ENCODE results near the gene CASZ1. TPM values are rescaled to one million over a fixed set of nuclear protein-coding genes. Genes with fewer than 3 reads are reported as not detected.
A peak's percentile ranks its signal among the peaks of the same experiment; 100 is the strongest.

CASZ1 gene
- total RNA-seq, 2 experiments from 2014 or later: 2.9 to 4.1 TPM

- CTCF ChIA-PET: interaction anchor here (1.4 kb wide), 1 partner anchor 176 kb away, joined by 4 read pairs; no protein-coding TSS in a partner anchor
- Mint-ChIP-seq H3K4me3 (no peak overlapping the region), H3K4me1 (ENCODE audit: low read depth) (peaks cover 30% of the 10 kb centered on the region), H3K27me3 (peaks cover 4% of the 10 kb centered on the region), H3K9me3 (no peaks in the 10 kb centered on the region), H3K27ac (no peak overlapping the region), H3K36me3 (ENCODE audit: low read depth) (no peaks in the 10 kb centered on the region)
- peak; percentile 45 for ATAC-seq
- intact Hi-C loops (cut with micrococcal nuclease): loop anchor here (10.0 kb wide), 2 partner anchors 98 to 248 kb away; partner anchors contain the start of gene CASZ1
- no peak for TF ChIP-seq CTCF (IDR thresholded peaks at IDR 0.05)
- POLR2A ChIA-PET: no interaction called here
- DNase-seq: peak; percentile 78
Observed at GRCh38 chr1:10696977-10697376, 99.5 kb downstream of the CASZ1 start.

GRCh38 chr1:10694633-10695627 lies 101.5 kb downstream of the CASZ1 start:
- H3K27me3 Mint-ChIP-seq: peaks cover 4% of the 10 kb centered on the region
- DNase-seq: peak; percentile 77
- no peak overlapping the region for H3K27ac Mint-ChIP-seq
- POLR2A ChIA-PET: interaction anchor here (0.5 kb wide), 1 partner anchor 229 kb away, joined by 3 read pairs; no protein-coding TSS in a partner anchor
- H3K4me1 Mint-ChIP-seq (ENCODE audit: low read depth): peaks cover 40% of the 10 kb centered on the region
- no peaks in the 10 kb centered on the region for H3K9me3 Mint-ChIP-seq
- H3K36me3 Mint-ChIP-seq (ENCODE audit: low read depth): no peaks in the 10 kb centered on the region
- TF ChIP-seq CTCF (IDR thresholded peaks at IDR 0.05): no peak
- CTCF ChIA-PET: no interaction called here
- intact Hi-C loops (cut with micrococcal nuclease): loop anchor here (5.0 to 10.0 kb wide), 3 partner anchors 100 to 250 kb away; partner anchors contain the start of gene CASZ1
- peak overlapping the region; percentile 63 for H3K4me3 Mint-ChIP-seq
- ATAC-seq: peak; percentile 57

- CTCF ChIA-PET: no interaction called here
- ATAC-seq (peak; percentile 57), DNase-seq (peak; percentile 67)
- intact Hi-C loops (cut with micrococcal nuclease): loop anchor here (5.0 to 10.0 kb wide), 3 partner anchors 101 to 251 kb away; partner anchors contain the start of gene CASZ1
- H3K27me3 Mint-ChIP-seq: peaks cover 4% of the 10 kb centered on the region
- peak overlapping the region; percentile 75 for H3K4me3 Mint-ChIP-seq
- TF ChIP-seq CTCF (IDR thresholded peaks at IDR 0.05): no peak
- POLR2A ChIA-PET: no interaction called here
- no peaks in the 10 kb centered on the region for H3K9me3 Mint-ChIP-seq
- peaks cover 42% of the 10 kb centered on the region for H3K4me1 Mint-ChIP-seq (ENCODE audit: low read depth)
- no peaks in the 10 kb centered on the region for H3K36me3 Mint-ChIP-seq (ENCODE audit: low read depth)
- H3K27ac Mint-ChIP-seq: peak overlapping the region; percentile 75
Observed at GRCh38 chr1:10694274-10694632, 102.2 kb downstream of the CASZ1 start.

GRCh38 chr1:10693497-10694273 lies 102.8 kb downstream of the CASZ1 start:
- POLR2A ChIA-PET: no interaction called here
- H3K36me3 Mint-ChIP-seq (ENCODE audit: low read depth): no peaks in the 10 kb centered on the region
- peak; percentile 58 for DNase-seq
- H3K9me3 Mint-ChIP-seq: no peaks in the 10 kb centered on the region
- peaks cover 4% of the 10 kb centered on the region for H3K27me3 Mint-ChIP-seq
- no peak for TF ChIP-seq CTCF (IDR thresholded peaks at IDR 0.05)
- intact Hi-C loops (cut with micrococcal nuclease): loop anchor here (5.0 to 10.0 kb wide), 3 partner anchors 101 to 251 kb away; partner anchors contain the start of gene CASZ1
- CTCF ChIA-PET: interaction anchor here (1.1 kb wide), 2 partner anchors 99 to 248 kb away, joined by 4 to 5 read pairs; no protein-coding TSS in a partner anchor
- H3K4me3 Mint-ChIP-seq: peak overlapping the region; percentile 78
- H3K4me1 Mint-ChIP-seq (ENCODE audit: low read depth): peaks cover 42% of the 10 kb centered on the region
- H3K27ac Mint-ChIP-seq: peak overlapping the region; percentile 74
- peak; percentile 4 for ATAC-seq
